HG03575 (cell line): ENCODE data around the gene TRIM67.

Source experiments
- ATAC-seq: cut with Tn5 transposase; IDR thresholded peaks from one replicate; pipeline ENCODE4 v1.9.1; 2021; ENCODE audit not compliant: unreplicated experiment, insufficient number of reproducible peaks, low FRiP score; ENCODE audit errors: extremely low read depth

Gene TRIM67

GRCh38 chr1:231252336-231252735 is 90.5 kb downstream of the TRIM67 start:
- ATAC-seq: no peak

DNA sequence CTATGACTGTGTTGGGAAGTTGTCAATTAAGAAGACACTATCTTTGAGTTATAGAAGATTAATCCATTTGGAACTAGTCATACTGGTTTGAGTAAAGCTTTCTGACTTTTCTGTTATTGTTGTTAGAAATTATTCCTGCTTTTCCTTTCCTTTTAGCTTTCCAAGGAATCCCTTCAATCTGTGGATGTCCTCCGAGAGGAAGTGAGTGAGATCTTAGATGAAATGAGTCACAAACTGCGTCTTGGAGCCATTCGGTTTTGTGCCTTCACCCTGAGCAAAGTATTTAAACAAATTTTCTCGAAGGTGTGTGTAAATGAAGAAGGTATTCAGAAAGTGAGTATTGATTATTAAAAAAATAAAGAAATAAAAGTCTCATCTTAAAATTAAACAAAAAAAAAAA is 98.5 kb downstream of the TRIM67 start:
- no peak for ATAC-seq

GRCh38 chr1:231264642-231265041 is 102.8 kb downstream of the TRIM67 start:
- ATAC-seq: no peak

- ATAC-seq: no peak
Measured at GRCh38 chr1:231265379-231265778, 103.5 kb downstream of the TRIM67 start.

GRCh38 chr1:231266811-231267322 is 105.0 kb downstream of the TRIM67 start:
- ATAC-seq: no peak
